ELF-1 (cell line): ENCODE measurements around the gene CLUH.
"Not testable (repeated sequence)": the region's sequence is repeated elsewhere in the genome, so short reads cannot be mapped to it uniquely, and the experiment has no call there.

Experiments
- DNase-seq: peaks from one replicate; pipeline ENCODE4 v3.0.0-alpha.2; 2016; ENCODE audit warnings: low read depth, low spot score

CLUH gene

GRCh38 chr17:2688351-2689342 is 22.9 kb downstream of the CLUH start:
- DNase-seq = no peak

GRCh38 chr17:2687074-2687418 is 24.5 kb downstream of the CLUH start:
- DNase-seq = no peak

- DNase-seq = no peak
Measured at GRCh38 chr17:2685696-2686095, 25.9 kb downstream of the CLUH start.

- no peak for DNase-seq
Measured at GRCh38 chr17:2684549-2684948, 27.0 kb downstream of the CLUH start.

GRCh38 chr17:2683912-2684311 is 27.7 kb downstream of the CLUH start:
- no peak for DNase-seq

GRCh38 chr17:2682176-2682938 is 29.2 kb downstream of the CLUH start:
- DNase-seq = no peak

- DNase-seq = no peak
Measured at GRCh38 chr17:2681650-2682049, 29.9 kb downstream of the CLUH start.

- no peak for DNase-seq
Measured at GRCh38 chr17:2680961-2681360, 30.6 kb downstream of the CLUH start.

GRCh38 chr17:2679247-2679646 is 32.3 kb downstream of the CLUH start:
- DNase-seq = not testable (repeated sequence)

GRCh38 chr17:2672026-2672425 is 39.5 kb downstream of the CLUH start:
- no peak for DNase-seq

GRCh38 chr17:2660410-2660809 is 51.2 kb downstream of the CLUH start:
- not testable (repeated sequence) for DNase-seq

GRCh38 chr17:2659337-2659736 is 52.2 kb downstream of the CLUH start:
- DNase-seq = peak; percentile 23

GRCh38 chr17:2656283-2656682 is 55.3 kb downstream of the CLUH start:
- DNase-seq = no peak

GRCh38 chr17:2655546-2655945 is 56.0 kb downstream of the CLUH start:
- DNase-seq = no peak

GRCh38 chr17:2652911-2653310 is 58.7 kb downstream of the CLUH start:
- not testable (repeated sequence) for DNase-seq

GRCh38 chr17:2649191-2649590 is 62.4 kb downstream of the CLUH start:
- DNase-seq = no peak

- no peak for DNase-seq
Measured at GRCh38 chr17:2647957-2648356, 63.6 kb downstream of the CLUH start.

GRCh38 chr17:2644971-2645370 is 66.6 kb downstream of the CLUH start:
- DNase-seq = no peak
